Liver (tissue), 3 donors: ENCODE data around the gene CACNA1H.

ENCODE experiments used
- ATF3 ChIP-seq: IDR thresholded peaks from 2 replicates; pipeline ENCODE4 v1.6.1; 2016; ENCODE audit warnings: antibody characterized with exemption
- RAD21 ChIP-seq, 2 donors: IDR thresholded peaks; 2 replicates each; pipeline ENCODE4 v1.6.1; 2016; ENCODE audit warnings: antibody characterized with exemption in 2 of 2, mild to moderate bottlenecking in 2 of 2
- TAF1 ChIP-seq: conservative IDR thresholded peaks from 2 replicates; pipeline ENCODE4 v1.6.1; 2016; ENCODE audit warnings: antibody characterized with exemption, mild to moderate bottlenecking
- TF ChIP-seq, protein P1 (sequence below): fragments of 150-350 bp; IDR thresholded peaks from 2 replicates; pipeline ENCODE4 v1.5.1; 2017; ENCODE audit warnings: improper control_type of control experiment, low read depth, low read length; ENCODE audit not compliant: missing input control
- donor health status: healthy.
- donor health status: healthy.

- no peak for TF ChIP-seq TAF1
- TF ChIP-seq, protein P1, sequence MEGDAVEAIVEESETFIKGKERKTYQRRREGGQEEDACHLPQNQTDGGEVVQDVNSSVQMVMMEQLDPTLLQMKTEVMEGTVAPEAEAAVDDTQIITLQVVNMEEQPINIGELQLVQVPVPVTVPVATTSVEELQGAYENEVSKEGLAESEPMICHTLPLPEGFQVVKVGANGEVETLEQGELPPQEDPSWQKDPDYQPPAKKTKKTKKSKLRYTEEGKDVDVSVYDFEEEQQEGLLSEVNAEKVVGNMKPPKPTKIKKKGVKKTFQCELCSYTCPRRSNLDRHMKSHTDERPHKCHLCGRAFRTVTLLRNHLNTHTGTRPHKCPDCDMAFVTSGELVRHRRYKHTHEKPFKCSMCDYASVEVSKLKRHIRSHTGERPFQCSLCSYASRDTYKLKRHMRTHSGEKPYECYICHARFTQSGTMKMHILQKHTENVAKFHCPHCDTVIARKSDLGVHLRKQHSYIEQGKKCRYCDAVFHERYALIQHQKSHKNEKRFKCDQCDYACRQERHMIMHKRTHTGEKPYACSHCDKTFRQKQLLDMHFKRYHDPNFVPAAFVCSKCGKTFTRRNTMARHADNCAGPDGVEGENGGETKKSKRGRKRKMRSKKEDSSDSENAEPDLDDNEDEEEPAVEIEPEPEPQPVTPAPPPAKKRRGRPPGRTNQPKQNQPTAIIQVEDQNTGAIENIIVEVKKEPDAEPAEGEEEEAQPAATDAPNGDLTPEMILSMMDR = no peak
- TF ChIP-seq ATF3 = no peak
- no peak for TF ChIP-seq RAD21 (IDR thresholded peaks at IDR 0.05)
Measured at GRCh38 chr16:1261131-1261892, 108.4 kb downstream of the CACNA1H start.
